GM23248 (cell line): ENCODE measurements around the gene C4BPA. TPM values are rescaled to one million over a fixed set of nuclear protein-coding genes. Genes with fewer than 3 reads are reported as not detected.

Experiments used
- DNase-seq: peaks from one replicate; pipeline ENCODE4 v3.0.0-alpha.2; 2015
- H2AFZ ChIP-seq: fragments of 200-600 bp; sonication (generic); 2 replicates; pipeline ENCODE4 v1.6.1; 2016; ENCODE audit warnings: antibody characterized with exemption
- H3F3A ChIP-seq: fragments of 200-600 bp; sonication (generic); 2 replicates; pipeline ENCODE4 v1.6.1; 2016; ENCODE audit warnings: mild to moderate bottlenecking, antibody characterized with exemption, mixed run types; ENCODE audit not compliant: insufficient read depth
- H3K27ac ChIP-seq: fragments of 200-600 bp; sonication (generic); 2 replicates; pipeline ENCODE4 v1.5.1; 2016; ENCODE audit warnings: mild to moderate bottlenecking
- H3K27me3 ChIP-seq: fragments of 200-600 bp; sonication (generic); replicated peaks from 2 replicates; pipeline ENCODE4 v1.6.1; 2016; ENCODE audit warnings: mild to moderate bottlenecking; ENCODE audit not compliant: insufficient read depth
- H3K36me3 ChIP-seq: fragments of 200-600 bp; sonication (generic); 2 replicates; pipeline ENCODE4 v1.6.1; 2016; ENCODE audit warnings: low read depth, mild to moderate bottlenecking
- H3K4me1 ChIP-seq: fragments of 200-600 bp; sonication (generic); 2 replicates; pipeline ENCODE4 v1.6.1; 2016; ENCODE audit warnings: mild to moderate bottlenecking; ENCODE audit not compliant: insufficient read depth
- H3K4me2 ChIP-seq: fragments of 200-600 bp; sonication (generic); one replicate; pipeline ENCODE4 v1.6.1; 2016; ENCODE audit warnings: mild to moderate bottlenecking; ENCODE audit not compliant: unreplicated experiment
- H3K4me3 ChIP-seq: fragments of 200-600 bp; sonication (generic); 2 replicates; pipeline ENCODE4 v1.5.1; 2016; ENCODE audit warnings: mild to moderate bottlenecking
- H3K79me2 ChIP-seq: fragments of 200-600 bp; sonication (generic); 2 replicates; pipeline ENCODE4 v1.6.1; 2016; ENCODE audit warnings: mild to moderate bottlenecking; ENCODE audit not compliant: insufficient read depth
- H3K9ac ChIP-seq: fragments of 200-600 bp; sonication (generic); 2 replicates; pipeline ENCODE4 v1.6.1; 2016; ENCODE audit warnings: mild to moderate bottlenecking
- H3K9me2 ChIP-seq: fragments of 200-600 bp; sonication (generic); 2 replicates; pipeline ENCODE4 v1.6.1; 2016; ENCODE audit warnings: mixed run types, mild to moderate bottlenecking, moderate library complexity; ENCODE audit not compliant: insufficient read depth
- H3K9me3 ChIP-seq: fragments of 200-600 bp; sonication (generic); one replicate; pipeline ENCODE4 v1.6.1; 2017; ENCODE audit warnings: low read depth
- H4K20me1 ChIP-seq: fragments of 200-600 bp; sonication (generic); 2 replicates; pipeline ENCODE4 v1.6.0; 2016; ENCODE audit not compliant: insufficient read depth
- EZH2 ChIP-seq: fragments of 200-600 bp; sonication (generic); IDR thresholded peaks from 2 replicates; pipeline ENCODE4 v1.6.1; 2018; ENCODE audit warnings: antibody characterized with exemption, mild to moderate bottlenecking; ENCODE audit not compliant: insufficient read depth, poor library complexity, severe bottlenecking
- EZH2phosphoT487 ChIP-seq: fragments of 200-600 bp; sonication (generic); IDR thresholded peaks from 2 replicates; pipeline ENCODE4 v1.6.1; 2018; ENCODE audit warnings: antibody characterized with exemption, moderate library complexity, mild to moderate bottlenecking, low read depth; ENCODE audit not compliant: insufficient read depth
- WGBS, 2 experiments: methylation state at CpG; one replicate each; pipeline ENCODE4 v1.1.6; 2015 to 2017; ENCODE audit warnings: low lambda C conversion rate in 2 of 2, low coverage in 1 of 2; ENCODE audit errors: missing lambda C conversion rate in 2 of 2; 5-methylcytosine and 5-hydroxymethylcytosine counted together
- in situ Hi-C: fragments of 300-500 bp; cut with MboI; formaldehyde crosslinking; loops from 2 replicates; pipeline ENCODE4 v1.15.0; 2020
- polyA plus RNA-seq: library from polyadenylated mRNA; unstranded; fragments of >200 nt; fragmentation: Nextera tagmentation; extraction: Ambion mirVana; gene quantifications from 2 replicates; pipeline ENCODE4 v1.2.1, GENCODE V29; 2016
- total RNA-seq: library from RNA; depleted of rRNA; stranded (reverse); fragments of >200 nt; shearing (Covaris generic); gene quantifications from 2 replicates; pipeline ENCODE4 v1.2.3, GENCODE V29; 2014

The C4BPA gene
- total and polyA plus RNA-seq, 2 experiments from 2014 or later: not detected

GRCh38 chr1:207063014-207063413 lies 41.0 kb upstream of the C4BPA start:
- no peak for DNase-seq

DNA sequence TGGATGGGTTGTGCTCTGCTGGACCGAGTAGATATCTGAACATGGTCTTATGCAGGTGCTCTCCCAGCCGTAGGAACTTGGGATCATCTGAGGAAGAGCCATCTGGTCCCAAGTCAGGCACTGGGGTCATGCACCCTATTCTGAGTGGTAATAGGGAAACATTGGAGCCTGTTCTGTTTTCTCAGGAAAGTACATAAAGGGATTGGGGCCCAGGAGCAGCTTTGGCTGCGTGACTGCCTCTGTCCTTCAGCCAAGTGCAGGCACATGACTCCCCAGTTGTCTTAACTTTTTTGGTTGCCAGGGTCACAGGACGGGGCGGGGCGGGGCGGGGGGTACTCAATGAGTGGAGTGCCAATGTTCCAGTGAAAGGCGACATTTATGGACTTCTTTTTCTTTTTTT lies 39.5 kb upstream of the C4BPA start:
- no peaks in the 10 kb centered on the region for H3K36me3 ChIP-seq
- H3K27me3 ChIP-seq: no peaks in the 10 kb centered on the region
- no peak overlapping the region for H2AFZ ChIP-seq

More at GRCh38 chr1:207063014-207063413, 41.0 kb upstream of the C4BPA start:
- in situ Hi-C loops: no loop called here
- no peaks in the 10 kb centered on the region for H3K9me3 ChIP-seq
- no peak overlapping the region for H3K4me3 ChIP-seq
- H3K27me3 ChIP-seq: no peaks in the 10 kb centered on the region
- H2AFZ ChIP-seq: no peak overlapping the region
- H3K9me2 ChIP-seq: no peaks in the 10 kb centered on the region
- no peaks in the 10 kb centered on the region for H3K4me1 ChIP-seq
- WGBS, 2 experiments: 93 to 95% methylated on average over 5 of the region's 5 CpGs
- H3K79me2 ChIP-seq: no peaks in the 10 kb centered on the region
- no peak overlapping the region for H3K4me2 ChIP-seq
- H3K27ac ChIP-seq: no peak overlapping the region
- no peaks in the 10 kb centered on the region for H3K36me3 ChIP-seq
- H3F3A ChIP-seq: no peaks in the 10 kb centered on the region
- no peak overlapping the region for H3K9ac ChIP-seq
- TF ChIP-seq EZH2phosphoT487: no peak
- TF ChIP-seq EZH2: no peak
- H4K20me1 ChIP-seq: no peaks in the 10 kb centered on the region

DNA sequence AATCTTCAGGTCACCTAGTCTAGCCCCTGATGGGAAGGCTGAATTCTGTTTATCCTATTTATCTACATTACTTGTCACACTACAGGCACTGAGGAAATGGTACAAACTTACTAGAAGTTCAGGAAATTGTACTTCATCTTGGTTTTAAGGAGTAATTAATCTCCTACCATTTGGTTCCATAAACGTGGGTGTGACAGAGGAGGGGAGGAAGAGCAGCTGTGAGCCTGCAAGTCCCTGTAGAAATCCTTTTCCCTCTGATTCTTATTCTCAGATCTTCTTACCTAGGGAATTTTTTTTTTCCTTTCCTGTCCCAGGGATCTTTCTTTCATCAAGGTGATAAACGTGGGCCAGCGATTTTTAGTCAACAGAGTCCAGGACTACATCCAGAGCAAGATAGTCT lies 36.8 kb upstream of the C4BPA start:
- in situ Hi-C loops: no loop called here
- Histone ChIP-seq H3K4me3 (no peak overlapping the region), H4K20me1 (no peaks in the 10 kb centered on the region), H3K27ac (no peak overlapping the region), H3K36me3 (no peaks in the 10 kb centered on the region), H3K4me2 (no peak overlapping the region), H3K9ac (no peak overlapping the region), H3K27me3 (no peaks in the 10 kb centered on the region), H3K9me2 (no peaks in the 10 kb centered on the region), H3K79me2 (no peaks in the 10 kb centered on the region), H2AFZ (no peak overlapping the region), H3F3A (no peaks in the 10 kb centered on the region), H3K9me3 (no peaks in the 10 kb centered on the region), H3K4me1 (no peaks in the 10 kb centered on the region)
- WGBS, 2 experiments: 47 to 64% methylated on average over 3 of the region's 3 CpGs
- DNase-seq: no peak
- no peak for TF ChIP-seq EZH2phosphoT487

More for the DNA sequence above, 39.5 kb upstream of the C4BPA start:
- no peaks in the 10 kb centered on the region for H3F3A ChIP-seq
- 69 to 72% methylated on average over 3 to 8 of the region's 8 CpGs for WGBS, 2 experiments
- no peaks in the 10 kb centered on the region for H4K20me1 ChIP-seq
- H3K4me2 ChIP-seq: no peak overlapping the region
- TF ChIP-seq EZH2 (no peak), EZH2phosphoT487 (no peak)
- H3K4me3 ChIP-seq: no peak overlapping the region
- no peaks in the 10 kb centered on the region for H3K79me2 ChIP-seq
- H3K27ac ChIP-seq: no peak overlapping the region
- no peaks in the 10 kb centered on the region for H3K9me3 ChIP-seq
- no peak overlapping the region for H3K9ac ChIP-seq
- in situ Hi-C loops: no loop called here
- H3K9me2 ChIP-seq: no peaks in the 10 kb centered on the region
- DNase-seq: no peak
- H3K4me1 ChIP-seq: no peaks in the 10 kb centered on the region

DNA sequence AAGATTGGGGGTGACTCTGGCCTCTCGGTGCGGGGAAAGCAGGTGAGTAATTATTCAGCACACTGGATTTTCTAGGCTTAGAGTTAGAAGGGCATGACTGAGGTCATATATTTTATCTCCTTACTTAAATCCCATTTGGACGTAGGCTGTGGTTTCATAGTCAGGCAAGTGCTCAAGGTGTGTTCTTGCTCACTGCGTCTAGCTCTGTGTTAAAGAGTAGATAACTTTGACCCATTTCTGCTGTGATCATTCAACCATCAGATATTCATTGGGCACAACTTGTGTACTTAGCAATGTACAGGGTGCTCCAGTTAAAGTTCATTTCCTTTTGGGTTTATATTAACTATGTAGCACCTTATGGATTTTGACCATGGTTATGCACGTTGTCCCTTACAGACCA lies 36.4 kb upstream of the C4BPA start:
- Histone ChIP-seq H3K9me2 (no peaks in the 10 kb centered on the region), H3K4me2 (no peak overlapping the region), H3K4me1 (no peaks in the 10 kb centered on the region), H2AFZ (no peak overlapping the region), H4K20me1 (no peaks in the 10 kb centered on the region), H3K9me3 (no peaks in the 10 kb centered on the region), H3F3A (no peaks in the 10 kb centered on the region), H3K79me2 (no peaks in the 10 kb centered on the region), H3K4me3 (no peak overlapping the region), H3K36me3 (no peaks in the 10 kb centered on the region), H3K9ac (no peak overlapping the region), H3K27ac (no peak overlapping the region), H3K27me3 (no peaks in the 10 kb centered on the region)
- TF ChIP-seq EZH2 (no peak), EZH2phosphoT487 (no peak)
- DNase-seq: no peak
- WGBS, 2 experiments: 83 to 88% methylated on average over 5 of the region's 5 CpGs
- in situ Hi-C loops: no loop called here

DNA sequence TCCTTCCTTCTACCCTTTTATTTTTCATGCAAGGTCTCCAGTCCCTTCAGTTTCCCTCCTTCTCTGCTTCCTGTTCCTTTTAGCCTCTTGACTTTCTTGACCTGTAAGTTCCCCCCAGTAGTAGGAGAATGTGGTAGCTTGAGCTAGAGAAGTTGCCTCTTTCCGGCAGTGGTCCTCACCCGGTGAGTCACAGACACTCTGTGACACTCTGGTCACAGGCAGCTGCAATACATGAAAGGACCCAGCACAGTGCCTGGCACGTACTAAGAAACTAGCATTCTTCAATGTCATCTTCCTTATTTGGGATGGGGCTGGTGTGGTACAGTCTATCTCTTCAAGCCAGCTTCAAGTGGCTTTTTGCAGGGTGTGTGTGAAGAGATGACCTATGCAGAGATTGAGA lies 35.0 kb upstream of the C4BPA start:
- no peak overlapping the region for H3K27ac ChIP-seq
- DNase-seq: no peak
- H2AFZ ChIP-seq: no peak overlapping the region
- no peaks in the 10 kb centered on the region for H4K20me1 ChIP-seq
- H3K4me3 ChIP-seq: no peak overlapping the region
- TF ChIP-seq EZH2 (no peak), EZH2phosphoT487 (no peak)
- H3K4me2 ChIP-seq: no peak overlapping the region
- no peaks in the 10 kb centered on the region for H3K27me3 ChIP-seq
- no peaks in the 10 kb centered on the region for H3K9me3 ChIP-seq
- H3F3A ChIP-seq: no peaks in the 10 kb centered on the region
- 71 to 83% methylated on average over 3 of the region's 3 CpGs for WGBS, 2 experiments
- no peak overlapping the region for H3K9ac ChIP-seq
- no peaks in the 10 kb centered on the region for H3K79me2 ChIP-seq
- no peaks in the 10 kb centered on the region for H3K9me2 ChIP-seq
- no peaks in the 10 kb centered on the region for H3K4me1 ChIP-seq
- in situ Hi-C loops: no loop called here
- no peaks in the 10 kb centered on the region for H3K36me3 ChIP-seq
